OCI-LY3 (cell line): ENCODE measurements around the gene ANK3.

Experiments used
- H2AFZ ChIP-seq: fragments of 200-600, 300-600 bp; shearing (Covaris generic); 2 replicates; pipeline ENCODE4 v1.6.0; 2014; ENCODE audit warnings: antibody characterized with exemption, low read depth, low read length
- H3K27ac ChIP-seq: fragments of 200-600, 300-600 bp; sonication (generic); 2 replicates; pipeline ENCODE4 v1.5.1; 2014; ENCODE audit warnings: mild to moderate bottlenecking, low read length, moderate library complexity, mixed read lengths
- H3K27me3 ChIP-seq: fragments of 200-600, 300-600 bp; sonication (generic); 2 replicates; pipeline ENCODE4 v1.6.1; 2014; ENCODE audit warnings: low read depth, low read length, mixed read lengths
- H3K36me3 ChIP-seq: fragments of 200-600, 300-600 bp; sonication (generic); replicated peaks from 2 replicates; pipeline ENCODE3; 2014; ENCODE audit warnings: low read depth, low read length, mixed read lengths
- H3K4me1 ChIP-seq: fragments of 300-600, 200-600 bp; sonication (generic); 2 replicates; pipeline ENCODE4 v1.6.1; 2014; ENCODE audit warnings: low read length, mixed read lengths
- H3K4me2 ChIP-seq: fragments of 200-600, 300-600 bp; sonication (generic); 2 replicates; pipeline ENCODE4 v1.6.1; 2014; ENCODE audit warnings: low read length, mixed read lengths
- H3K4me3 ChIP-seq: fragments of 300-600, 200-600 bp; sonication (generic); 2 replicates; pipeline ENCODE4 v1.5.1; 2014; ENCODE audit warnings: antibody characterized with exemption, mild to moderate bottlenecking, low read length, moderate library complexity
- H3K79me2 ChIP-seq: fragments of 300-600, 200-600 bp; shearing (Covaris generic); 2 replicates; pipeline ENCODE4 v1.6.1; 2014; ENCODE audit warnings: mild to moderate bottlenecking, low read length, mixed read lengths
- H3K9ac ChIP-seq: fragments of 300-600, 200-600 bp; shearing (Covaris generic); 2 replicates; pipeline ENCODE4 v1.6.0; 2014; ENCODE audit warnings: mild to moderate bottlenecking, low read length, moderate library complexity
- H3K9me3 ChIP-seq: fragments of 200-600, 300-600 bp; shearing (Covaris generic); 2 replicates; pipeline ENCODE4 v1.6.1; 2014; ENCODE audit warnings: low read length, mixed read lengths; ENCODE audit not compliant: insufficient read depth
- H4K20me1 ChIP-seq: fragments of 200-600, 300-600 bp; sonication (generic); 2 replicates; pipeline ENCODE4 v1.6.1; 2016; ENCODE audit warnings: low read length, mixed read lengths; ENCODE audit not compliant: insufficient read depth
- EZH2phosphoT487 ChIP-seq: fragments of 200-600 bp; shearing (Covaris generic); IDR thresholded peaks from 2 replicates; pipeline ENCODE4 v1.6.1; 2018; ENCODE audit warnings: antibody characterized with exemption, mixed run types, low read depth
- TF ChIP-seq, protein P1 (sequence below): fragments of 200-600, 300-600 bp; sonication (generic); IDR thresholded peaks from 2 replicates; pipeline ENCODE4 v1.5.1; 2014; ENCODE audit warnings: antibody characterized with exemption, low read length, low read depth

Gene ANK3

DNA sequence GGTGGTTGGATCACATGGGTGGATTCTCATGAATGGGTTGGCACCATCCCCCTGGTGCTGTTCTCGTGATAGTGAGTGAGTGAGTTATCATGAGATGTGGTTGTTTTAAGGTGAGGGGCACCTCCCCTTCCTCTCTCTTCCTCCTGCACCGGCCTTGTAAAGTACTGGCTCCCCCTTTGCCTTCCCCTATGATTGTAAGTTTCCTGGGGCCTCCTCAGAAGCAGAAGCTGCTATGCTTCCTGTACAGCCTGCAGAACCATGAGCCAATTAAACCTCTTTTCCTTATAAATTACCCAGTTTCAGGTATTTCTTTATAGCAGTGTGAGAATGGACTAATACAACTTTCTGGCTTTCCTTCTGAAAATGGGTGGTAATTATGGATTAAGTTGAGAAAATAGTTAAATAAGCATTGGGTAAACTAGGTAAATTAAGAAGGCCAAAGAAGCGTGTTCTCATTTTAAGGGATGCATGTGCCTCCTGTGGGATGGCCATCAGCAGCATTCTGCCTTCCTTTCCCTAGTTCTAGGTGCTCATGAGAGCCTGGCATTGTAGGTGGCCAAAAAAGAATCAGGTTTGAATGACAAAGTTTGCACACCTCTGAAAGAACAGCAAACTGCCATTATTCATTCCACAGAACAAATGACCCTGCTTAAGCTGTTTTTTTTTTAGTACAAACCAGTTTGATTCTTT lies 242.0 kb downstream of the ANK3 start:
- Histone ChIP-seq H3K79me2 (no peaks in the 10 kb centered on the region), H3K9ac (no peak overlapping the region), H3K4me2 (no peak overlapping the region), H3K27me3 (no peaks in the 10 kb centered on the region), H4K20me1 (no peaks in the 10 kb centered on the region), H3K9me3 (no peaks in the 10 kb centered on the region), H2AFZ (no peak overlapping the region), H3K4me3 (no peak overlapping the region), H3K4me1 (no peaks in the 10 kb centered on the region), H3K27ac (no peak overlapping the region), H3K36me3 (no peaks in the 10 kb centered on the region)
- TF ChIP-seq, protein P1, sequence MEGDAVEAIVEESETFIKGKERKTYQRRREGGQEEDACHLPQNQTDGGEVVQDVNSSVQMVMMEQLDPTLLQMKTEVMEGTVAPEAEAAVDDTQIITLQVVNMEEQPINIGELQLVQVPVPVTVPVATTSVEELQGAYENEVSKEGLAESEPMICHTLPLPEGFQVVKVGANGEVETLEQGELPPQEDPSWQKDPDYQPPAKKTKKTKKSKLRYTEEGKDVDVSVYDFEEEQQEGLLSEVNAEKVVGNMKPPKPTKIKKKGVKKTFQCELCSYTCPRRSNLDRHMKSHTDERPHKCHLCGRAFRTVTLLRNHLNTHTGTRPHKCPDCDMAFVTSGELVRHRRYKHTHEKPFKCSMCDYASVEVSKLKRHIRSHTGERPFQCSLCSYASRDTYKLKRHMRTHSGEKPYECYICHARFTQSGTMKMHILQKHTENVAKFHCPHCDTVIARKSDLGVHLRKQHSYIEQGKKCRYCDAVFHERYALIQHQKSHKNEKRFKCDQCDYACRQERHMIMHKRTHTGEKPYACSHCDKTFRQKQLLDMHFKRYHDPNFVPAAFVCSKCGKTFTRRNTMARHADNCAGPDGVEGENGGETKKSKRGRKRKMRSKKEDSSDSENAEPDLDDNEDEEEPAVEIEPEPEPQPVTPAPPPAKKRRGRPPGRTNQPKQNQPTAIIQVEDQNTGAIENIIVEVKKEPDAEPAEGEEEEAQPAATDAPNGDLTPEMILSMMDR: no peak
- TF ChIP-seq EZH2phosphoT487: no peak

DNA sequence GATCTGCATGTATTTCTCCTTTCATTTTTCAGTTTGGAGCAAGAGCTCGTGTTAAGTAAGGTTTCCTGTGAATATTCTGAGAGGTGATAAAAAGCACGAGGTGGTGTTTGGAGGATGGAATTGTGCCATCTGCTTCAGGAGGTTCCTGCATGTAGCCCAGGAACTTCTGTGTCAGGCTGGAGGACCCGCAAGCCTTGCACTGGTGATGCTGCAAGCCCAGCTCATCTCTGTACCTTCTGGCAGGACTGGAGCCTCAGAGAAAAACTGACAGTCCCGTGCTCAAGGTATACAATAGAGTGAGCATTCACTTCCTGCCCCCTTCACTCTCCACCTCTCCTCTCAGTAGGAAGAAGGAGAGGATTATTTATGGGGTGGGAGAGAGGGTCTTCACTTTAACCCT lies 242.7 kb downstream of the ANK3 start:
- no peaks in the 10 kb centered on the region for H4K20me1 ChIP-seq
- no peak overlapping the region for H3K4me3 ChIP-seq
- H3K9ac ChIP-seq: no peak overlapping the region
- no peak overlapping the region for H3K27ac ChIP-seq
- H3K79me2 ChIP-seq: no peaks in the 10 kb centered on the region
- TF ChIP-seq EZH2phosphoT487: no peak
- TF ChIP-seq, protein P1: no peak
- H3K27me3 ChIP-seq: no peaks in the 10 kb centered on the region
- no peaks in the 10 kb centered on the region for H3K36me3 ChIP-seq
- H3K9me3 ChIP-seq: no peaks in the 10 kb centered on the region
- no peaks in the 10 kb centered on the region for H3K4me1 ChIP-seq
- no peak overlapping the region; the same call in 1 of the 2 replicates for H3K4me2 ChIP-seq
- 0 out of 2 replicates have a peak overlapping the region, but pooled peaks have one; percentile 11 for H2AFZ ChIP-seq

DNA sequence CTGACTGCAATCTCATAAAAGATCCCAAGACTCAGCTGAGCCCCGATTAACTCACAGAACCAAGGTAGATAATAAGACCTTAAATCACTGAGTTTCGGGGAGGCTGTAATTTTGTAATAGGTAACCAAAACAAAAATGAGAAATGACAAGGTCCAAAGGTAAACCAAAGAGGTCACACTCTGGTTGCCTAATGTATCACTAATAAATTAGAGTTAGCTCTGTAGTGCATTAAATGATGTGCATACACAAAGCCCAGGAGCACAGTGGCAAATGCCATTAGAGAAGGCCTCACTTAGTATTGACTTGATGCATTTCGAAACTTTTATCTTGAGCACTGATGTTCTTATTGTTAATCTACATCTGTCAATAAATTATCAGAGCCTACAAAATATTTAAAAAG lies 245.6 kb downstream of the ANK3 start:
- Histone ChIP-seq H3K4me2 (no peak overlapping the region), H3K9me3 (no peaks in the 10 kb centered on the region), H3K4me3 (no peak overlapping the region)

DNA sequence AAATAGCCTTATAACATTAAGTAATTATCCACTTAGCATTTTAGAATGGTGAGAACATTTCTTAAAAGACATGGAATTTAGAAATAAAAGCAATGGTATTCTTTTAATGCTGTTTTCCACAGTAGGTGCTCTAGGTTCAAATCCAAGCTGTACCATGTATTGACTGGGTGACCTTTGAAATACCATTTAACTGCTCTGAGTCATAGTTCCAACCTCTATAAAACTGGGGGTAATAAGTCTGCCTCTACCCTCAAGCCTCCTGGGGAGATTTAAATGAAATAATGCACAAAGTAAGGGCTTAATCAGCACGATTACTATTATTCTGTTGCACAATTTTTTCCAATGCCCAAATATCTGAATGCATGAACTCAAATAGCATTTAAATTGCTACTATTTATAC lies 246.9 kb downstream of the ANK3 start:
- Histone ChIP-seq H3K9ac (no peak overlapping the region), H3K4me1 (no peaks in the 10 kb centered on the region), H3K79me2 (no peaks in the 10 kb centered on the region), H3K27ac (no peak overlapping the region), H3K4me3 (no peak overlapping the region), H3K4me2 (no peak overlapping the region), H3K36me3 (no peaks in the 10 kb centered on the region), H4K20me1 (no peaks in the 10 kb centered on the region), H3K9me3 (no peaks in the 10 kb centered on the region), H3K27me3 (no peaks in the 10 kb centered on the region), H2AFZ (no peak overlapping the region)
- no peak for TF ChIP-seq EZH2phosphoT487
- TF ChIP-seq, protein P1: no peak

More for the DNA sequence above, 245.6 kb downstream of the ANK3 start:
- Histone ChIP-seq H3K36me3 (no peaks in the 10 kb centered on the region), H3K4me1 (no peaks in the 10 kb centered on the region), H2AFZ (no peak overlapping the region), H3K9ac (no peak overlapping the region), H3K27me3 (no peaks in the 10 kb centered on the region), H3K79me2 (no peaks in the 10 kb centered on the region), H3K27ac (no peak overlapping the region), H4K20me1 (no peaks in the 10 kb centered on the region)
- TF ChIP-seq, protein P1: no peak
- no peak for TF ChIP-seq EZH2phosphoT487
